ENCODE measurements around the gene CAMKMT.

Gene CAMKMT

DNA sequence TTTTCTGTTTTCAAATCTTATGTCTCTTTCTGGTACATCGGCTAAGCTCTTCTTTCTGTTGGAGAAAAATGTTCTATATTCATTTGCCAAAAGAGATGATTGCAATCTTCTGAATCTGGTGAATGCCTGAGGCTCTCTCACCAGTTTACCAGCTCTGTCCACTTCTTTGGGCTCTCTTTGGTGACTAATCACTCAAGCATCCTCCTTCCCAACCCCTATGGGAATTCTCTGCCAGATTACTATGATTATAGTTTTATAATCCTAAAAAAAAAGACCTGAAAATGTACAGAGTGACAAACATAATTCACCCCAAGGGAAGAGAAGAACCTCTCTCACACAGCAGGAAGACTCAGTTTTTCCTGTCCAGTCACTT, 187.3 kb downstream of the CAMKMT start:
- TF ChIP-seq, protein P1, sequence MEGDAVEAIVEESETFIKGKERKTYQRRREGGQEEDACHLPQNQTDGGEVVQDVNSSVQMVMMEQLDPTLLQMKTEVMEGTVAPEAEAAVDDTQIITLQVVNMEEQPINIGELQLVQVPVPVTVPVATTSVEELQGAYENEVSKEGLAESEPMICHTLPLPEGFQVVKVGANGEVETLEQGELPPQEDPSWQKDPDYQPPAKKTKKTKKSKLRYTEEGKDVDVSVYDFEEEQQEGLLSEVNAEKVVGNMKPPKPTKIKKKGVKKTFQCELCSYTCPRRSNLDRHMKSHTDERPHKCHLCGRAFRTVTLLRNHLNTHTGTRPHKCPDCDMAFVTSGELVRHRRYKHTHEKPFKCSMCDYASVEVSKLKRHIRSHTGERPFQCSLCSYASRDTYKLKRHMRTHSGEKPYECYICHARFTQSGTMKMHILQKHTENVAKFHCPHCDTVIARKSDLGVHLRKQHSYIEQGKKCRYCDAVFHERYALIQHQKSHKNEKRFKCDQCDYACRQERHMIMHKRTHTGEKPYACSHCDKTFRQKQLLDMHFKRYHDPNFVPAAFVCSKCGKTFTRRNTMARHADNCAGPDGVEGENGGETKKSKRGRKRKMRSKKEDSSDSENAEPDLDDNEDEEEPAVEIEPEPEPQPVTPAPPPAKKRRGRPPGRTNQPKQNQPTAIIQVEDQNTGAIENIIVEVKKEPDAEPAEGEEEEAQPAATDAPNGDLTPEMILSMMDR (IDR thresholded peaks at IDR 0.05) = no peak
- no peak overlapping the region for H3K4me3 ChIP-seq (ENCODE audit: low read depth in 1 of 2, low read length in 1 of 2)
- no peak overlapping the region for H3K27ac ChIP-seq
- H3K27me3 ChIP-seq = no peaks in the 10 kb centered on the region
- H3K9me3 ChIP-seq = no peaks in the 10 kb centered on the region
- no peaks in the 10 kb centered on the region for H3K36me3 ChIP-seq
- no peaks in the 10 kb centered on the region for H3K4me1 ChIP-seq (ENCODE audit: control insufficient read depth in 1 of 2, insufficient read depth in 1 of 2, low read depth in 1 of 2, low read length in 1 of 2)

DNA sequence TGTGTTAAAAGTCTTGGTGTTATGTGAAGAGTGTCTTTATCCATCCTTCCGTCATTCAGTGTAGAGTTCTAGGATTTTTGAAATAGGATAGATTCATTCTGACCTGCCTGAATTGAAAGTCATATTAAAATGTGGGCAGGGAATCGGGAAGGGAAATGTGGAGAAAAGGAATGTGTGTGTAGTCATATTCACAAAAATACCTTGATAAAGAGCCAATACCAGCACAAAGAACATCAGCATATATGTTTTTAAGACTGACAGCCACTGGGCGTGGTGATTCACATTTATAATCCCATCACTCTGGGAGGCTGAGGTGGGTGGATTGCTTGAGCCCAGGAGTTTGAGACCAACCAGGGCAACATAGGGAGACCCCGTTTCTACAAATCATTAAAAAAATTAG, 188.1 kb downstream of the CAMKMT start:
- TF ChIP-seq, protein P1 (IDR thresholded peaks at IDR 0.05) = no peak
- no peak overlapping the region for H3K4me3 ChIP-seq (ENCODE audit: low read depth in 1 of 2, low read length in 1 of 2)
- H3K36me3 ChIP-seq = no peaks in the 10 kb centered on the region
- H3K27ac ChIP-seq = no peak overlapping the region
- no peaks in the 10 kb centered on the region for H3K4me1 ChIP-seq (ENCODE audit: control insufficient read depth in 1 of 2, insufficient read depth in 1 of 2, low read depth in 1 of 2, low read length in 1 of 2)
- no peaks in the 10 kb centered on the region for H3K9me3 ChIP-seq
- H3K27me3 ChIP-seq = no peaks in the 10 kb centered on the region

DNA sequence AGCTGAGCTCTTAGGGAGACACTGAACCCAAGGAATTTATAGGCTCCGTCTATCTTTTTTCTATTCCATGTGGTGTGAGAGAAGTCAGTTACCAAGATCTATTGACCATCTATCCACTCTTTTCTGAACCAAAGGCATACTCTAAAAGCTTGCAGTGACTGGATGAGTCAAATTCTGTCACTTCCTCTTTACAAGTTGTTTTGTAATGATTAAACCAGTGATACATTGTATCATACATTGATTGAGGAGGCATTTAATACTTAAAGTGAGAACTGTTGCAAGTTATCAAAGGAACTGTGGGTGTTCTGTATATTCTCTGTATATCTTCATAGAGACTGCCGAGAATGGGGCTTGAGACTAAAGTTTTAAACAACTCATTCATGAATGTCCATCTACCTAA, 188.8 kb downstream of the CAMKMT start:
- H3K4me1 ChIP-seq (ENCODE audit: control insufficient read depth in 1 of 2, insufficient read depth in 1 of 2, low read depth in 1 of 2, low read length in 1 of 2) = no peaks in the 10 kb centered on the region
- TF ChIP-seq, protein P1 (IDR thresholded peaks at IDR 0.05) = no peak
- no peaks in the 10 kb centered on the region for H3K36me3 ChIP-seq
- no peak overlapping the region for H3K27ac ChIP-seq
- H3K27me3 ChIP-seq = no peaks in the 10 kb centered on the region
- no peak overlapping the region for H3K4me3 ChIP-seq (ENCODE audit: low read depth in 1 of 2, low read length in 1 of 2)
- no peaks in the 10 kb centered on the region for H3K9me3 ChIP-seq

DNA sequence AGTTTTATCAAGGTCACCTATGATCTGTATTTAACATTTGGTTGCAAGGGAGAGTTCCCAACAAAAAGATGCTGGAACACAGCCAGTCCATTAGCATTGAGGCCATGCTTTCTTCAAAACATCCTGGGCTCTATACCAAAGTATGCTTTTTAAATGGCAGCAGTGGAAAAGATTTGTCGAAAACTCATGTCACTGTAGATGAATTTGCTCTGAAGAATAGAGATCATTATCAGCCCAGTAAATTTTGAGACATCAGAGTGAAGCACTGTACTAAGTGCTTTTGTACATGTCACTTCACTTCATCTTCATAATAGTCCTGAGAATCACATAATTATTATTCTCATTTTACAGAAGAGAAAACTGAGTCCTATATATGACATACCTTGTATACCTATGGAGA, 189.8 kb downstream of the CAMKMT start:
- Histone ChIP-seq H3K27me3 (no peaks in the 10 kb centered on the region), H3K27ac (no peak overlapping the region), H3K9me3 (no peaks in the 10 kb centered on the region), H3K4me3 (ENCODE audit: low read depth in 1 of 2, low read length in 1 of 2) (no peak overlapping the region), H3K36me3 (no peaks in the 10 kb centered on the region), H3K4me1 (ENCODE audit: control insufficient read depth in 1 of 2, insufficient read depth in 1 of 2, low read depth in 1 of 2, low read length in 1 of 2) (no peaks in the 10 kb centered on the region)
- TF ChIP-seq, protein P1 (IDR thresholded peaks at IDR 0.05) = no peak

DNA sequence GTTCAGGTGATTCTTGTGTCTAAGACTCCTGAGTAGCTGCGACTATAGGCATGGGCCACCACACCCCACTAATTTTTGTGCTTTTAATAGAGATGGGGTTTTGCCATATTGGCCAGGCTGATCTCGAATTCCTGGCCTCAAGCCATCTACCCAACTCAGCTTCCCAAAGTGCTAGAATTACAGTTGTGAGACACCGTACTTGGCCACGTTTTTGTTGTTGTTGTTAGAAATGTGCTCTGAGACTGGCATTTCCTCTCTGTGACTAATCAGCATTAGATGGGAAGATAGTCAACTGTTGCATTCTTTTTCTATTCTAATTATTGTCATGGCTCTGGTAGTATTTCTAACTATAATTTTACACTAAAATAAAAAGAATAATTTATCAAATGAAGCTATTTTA, 191.7 kb downstream of the CAMKMT start:
- no peak overlapping the region for H3K27ac ChIP-seq
- H3K9me3 ChIP-seq = no peaks in the 10 kb centered on the region
- no peaks in the 10 kb centered on the region for H3K4me1 ChIP-seq (ENCODE audit: control insufficient read depth in 1 of 2, insufficient read depth in 1 of 2, low read depth in 1 of 2, low read length in 1 of 2)
- TF ChIP-seq, protein P1 (IDR thresholded peaks at IDR 0.05) = no peak
- no peaks in the 10 kb centered on the region for H3K36me3 ChIP-seq
- H3K4me3 ChIP-seq (ENCODE audit: low read depth in 1 of 2, low read length in 1 of 2) = no peak overlapping the region
- H3K27me3 ChIP-seq = no peaks in the 10 kb centered on the region

DNA sequence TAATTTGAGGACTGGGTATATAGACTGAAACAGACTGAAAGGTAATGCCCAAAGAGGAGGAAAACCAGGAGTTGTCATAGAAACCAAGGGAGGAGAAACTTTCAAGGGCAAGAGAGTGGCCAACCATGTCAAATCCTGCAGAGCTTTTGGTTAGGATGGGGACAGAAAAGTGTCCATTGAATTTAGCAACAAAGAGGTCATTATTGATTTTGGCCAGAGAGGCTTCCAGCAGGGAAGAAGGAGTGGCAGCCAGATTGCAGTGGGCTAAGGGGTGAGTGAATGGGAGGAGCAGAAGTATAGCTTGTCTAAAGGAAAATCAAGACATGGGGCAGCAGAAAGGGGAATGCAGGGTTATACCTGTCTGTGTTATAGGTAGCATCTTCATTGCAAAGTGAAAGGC, 194.0 kb downstream of the CAMKMT start:
- Histone ChIP-seq H3K27ac (no peak overlapping the region), H3K4me3 (ENCODE audit: low read depth in 1 of 2, low read length in 1 of 2) (no peak overlapping the region), H3K4me1 (ENCODE audit: control insufficient read depth in 1 of 2, insufficient read depth in 1 of 2, low read depth in 1 of 2, low read length in 1 of 2) (no peaks in the 10 kb centered on the region), H3K9me3 (no peaks in the 10 kb centered on the region), H3K36me3 (no peaks in the 10 kb centered on the region), H3K27me3 (no peaks in the 10 kb centered on the region)
- TF ChIP-seq, protein P1 (IDR thresholded peaks at IDR 0.05) = no peak
